GM12878 (cell line): ENCODE measurements around the gene TCN1.
"Not testable (repeated sequence)": the region's sequence is repeated elsewhere in the genome, so short reads cannot be mapped to it uniquely, and the experiment has no call there.

Experiments used
- BHLHE40 ChIP-seq, 2 experiments: fragments of 450-650 bp in 1 of 2; IDR thresholded peaks; 2 replicates each; pipeline ENCODE4 v1.6.1; 2011 to 2017; ENCODE audit warnings: low read depth in 2 of 2, borderline replicate concordance in 1 of 2, improper control_type of control experiment in 1 of 2, low read length in 1 of 2, mild to moderate bottlenecking in 1 of 2
- EP300 ChIP-seq, 2 experiments: fragments of 150-350 bp in 1 of 2; IDR thresholded peaks; 2 replicates each; pipeline ENCODE4 v1.6.1; 2011 to 2012; ENCODE audit warnings: low read depth in 2 of 2, low read length in 2 of 2, borderline replicate concordance in 1 of 2, improper control_type of control experiment in 1 of 2, inconsistent platforms in 1 of 2; ENCODE audit not compliant: control insufficient read depth in 1 of 2
- EZH2 ChIP-seq: IDR thresholded peaks from 2 replicates; pipeline ENCODE4 v1.6.1; 2012; ENCODE audit warnings: low read depth, mild to moderate bottlenecking, control low read depth, inconsistent platforms, low read length, borderline replicate concordance; ENCODE audit not compliant: control insufficient read depth
- MYC ChIP-seq: IDR thresholded peaks from 2 replicates; pipeline ENCODE4 v1.6.1; 2011; ENCODE audit warnings: mild to moderate bottlenecking, low read length, moderate library complexity, inconsistent platforms; ENCODE audit not compliant: insufficient read depth, insufficient replicate concordance, insufficient read length, severe bottlenecking
- PKNOX1 ChIP-seq: fragments of 450-650 bp; IDR thresholded peaks from 2 replicates; pipeline ENCODE4 v1.6.1; 2016; ENCODE audit warnings: mild to moderate bottlenecking
- POLR2A ChIP-seq: IDR thresholded peaks from 2 replicates; pipeline ENCODE4 v1.6.1; 2011; ENCODE audit warnings: low read depth, mild to moderate bottlenecking, low read length
- ZNF274 ChIP-seq: IDR thresholded peaks from one replicate; pipeline ENCODE4 v1.8.0; 2011; ENCODE audit not compliant: insufficient read length, insufficient read depth
- TF ChIP-seq, protein P1 (sequence below): IDR thresholded peaks from 2 replicates; pipeline ENCODE4 v1.6.1; 2012; ENCODE audit warnings: low read depth, low read length, improper control_type of control experiment
- TF ChIP-seq, protein P2 (sequence below), 3 experiments: IDR thresholded peaks in 2 of 3; conservative IDR thresholded peaks in 1 of 3; 2 replicates each; pipeline ENCODE4 v1.5.1; 2011; ENCODE audit warnings: low read depth in 3 of 3, low read length in 3 of 3, mild to moderate bottlenecking in 3 of 3, control low read depth in 2 of 3, moderate library complexity in 2 of 3, inconsistent platforms in 1 of 3, mixed read lengths in 1 of 3; ENCODE audit not compliant: control insufficient read depth in 2 of 3, insufficient read depth in 1 of 3; ENCODE audit errors: extremely low read depth in 1 of 3

DNA sequence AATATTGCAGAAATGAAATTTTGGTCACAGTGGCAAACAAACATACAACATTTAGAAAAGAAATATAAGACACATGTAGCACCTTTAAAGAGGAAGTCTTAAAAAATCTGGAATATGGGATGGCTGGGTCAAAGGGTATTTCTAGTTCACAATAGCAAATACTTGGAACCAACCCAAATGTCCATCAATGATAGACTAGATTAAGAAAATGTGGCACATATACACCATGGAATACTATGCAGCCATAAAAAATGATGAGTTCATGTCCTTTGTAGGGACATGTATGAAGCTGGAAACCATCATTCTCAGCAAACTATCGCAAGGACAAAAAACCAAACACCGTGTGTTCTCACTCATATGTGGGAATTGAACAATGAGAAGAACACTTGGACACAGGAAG, 37.3 kb upstream of the TCN1 start:
- TF ChIP-seq, protein P1, sequence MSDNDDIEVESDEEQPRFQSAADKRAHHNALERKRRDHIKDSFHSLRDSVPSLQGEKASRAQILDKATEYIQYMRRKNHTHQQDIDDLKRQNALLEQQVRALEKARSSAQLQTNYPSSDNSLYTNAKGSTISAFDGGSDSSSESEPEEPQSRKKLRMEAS, result not testable (repeated sequence)
- TF ChIP-seq, protein P2, sequence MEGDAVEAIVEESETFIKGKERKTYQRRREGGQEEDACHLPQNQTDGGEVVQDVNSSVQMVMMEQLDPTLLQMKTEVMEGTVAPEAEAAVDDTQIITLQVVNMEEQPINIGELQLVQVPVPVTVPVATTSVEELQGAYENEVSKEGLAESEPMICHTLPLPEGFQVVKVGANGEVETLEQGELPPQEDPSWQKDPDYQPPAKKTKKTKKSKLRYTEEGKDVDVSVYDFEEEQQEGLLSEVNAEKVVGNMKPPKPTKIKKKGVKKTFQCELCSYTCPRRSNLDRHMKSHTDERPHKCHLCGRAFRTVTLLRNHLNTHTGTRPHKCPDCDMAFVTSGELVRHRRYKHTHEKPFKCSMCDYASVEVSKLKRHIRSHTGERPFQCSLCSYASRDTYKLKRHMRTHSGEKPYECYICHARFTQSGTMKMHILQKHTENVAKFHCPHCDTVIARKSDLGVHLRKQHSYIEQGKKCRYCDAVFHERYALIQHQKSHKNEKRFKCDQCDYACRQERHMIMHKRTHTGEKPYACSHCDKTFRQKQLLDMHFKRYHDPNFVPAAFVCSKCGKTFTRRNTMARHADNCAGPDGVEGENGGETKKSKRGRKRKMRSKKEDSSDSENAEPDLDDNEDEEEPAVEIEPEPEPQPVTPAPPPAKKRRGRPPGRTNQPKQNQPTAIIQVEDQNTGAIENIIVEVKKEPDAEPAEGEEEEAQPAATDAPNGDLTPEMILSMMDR (IDR thresholded peaks at IDR 0.05 in 2 of 3, conservative IDR thresholded peaks at IDR 0.05 in 1 of 3; ENCODE audit: control insufficient read depth in 2 of 3, extremely low read depth in 1 of 3, insufficient read depth in 1 of 3, low read depth in 3 of 3, low read length in 3 of 3), result not testable (repeated sequence)
- TF ChIP-seq POLR2A; PKNOX1; EZH2; BHLHE40 (IDR thresholded peaks at IDR 0.05; ENCODE audit: borderline replicate concordance in 1 of 2, low read depth in 2 of 2, low read length in 1 of 2); MYC; ZNF274; EP300 (IDR thresholded peaks at IDR 0.05; ENCODE audit: borderline replicate concordance in 1 of 2, control insufficient read depth in 1 of 2, low read depth in 2 of 2, low read length in 2 of 2): not testable (repeated sequence)
